COR-L47 (cell line): ENCODE measurements around the gene TAS2R31.

Source experiments
- DNase-seq: peaks from one replicate; lab custom pipeline; 2025; lab: John Stamatoyannopoulos, UW

TAS2R31 gene

DNA sequence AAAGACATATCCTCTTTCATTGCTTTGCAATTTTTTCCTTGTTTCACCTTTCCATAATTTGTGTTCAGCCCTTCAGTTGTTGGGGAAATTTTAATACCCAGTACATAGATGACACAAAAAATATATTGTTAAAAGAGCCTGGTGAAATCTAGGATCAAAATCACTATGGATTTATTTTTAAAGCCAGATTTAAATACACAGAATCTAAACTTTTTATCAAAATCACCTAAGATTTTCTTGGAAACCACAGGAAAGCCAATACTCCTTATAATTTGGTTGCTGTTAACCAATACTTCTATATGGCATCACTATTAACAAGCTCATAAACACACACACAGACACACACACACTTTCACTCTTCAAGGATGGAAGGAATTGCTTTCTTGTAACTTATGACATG, 33.0 kb downstream of the TAS2R31 start, which contains the start of gene TAS2R20:
Gene TAS2R20 (minus strand): TSS at position 101 of the 400 bp plus-strand sequence. CDS start 429 bp downstream, outside the sequence.
- no peak for DNase-seq

- no peak for DNase-seq
Observed at GRCh38 chr12:10994307-10994706, 36.9 kb downstream of the TAS2R31 start.

- DNase-seq: no peak
Observed at GRCh38 chr12:10989107-10989506, 42.1 kb downstream of the TAS2R31 start.

GRCh38 chr12:10986812-10987211, 44.4 kb downstream of the TAS2R31 start, which contains the start of gene TAS2R50:
TSS of gene TAS2R50 (minus strand) at chr12:10986912. CDS start at chr12:10986860, 52 bp downstream.
- no peak for DNase-seq

DNA sequence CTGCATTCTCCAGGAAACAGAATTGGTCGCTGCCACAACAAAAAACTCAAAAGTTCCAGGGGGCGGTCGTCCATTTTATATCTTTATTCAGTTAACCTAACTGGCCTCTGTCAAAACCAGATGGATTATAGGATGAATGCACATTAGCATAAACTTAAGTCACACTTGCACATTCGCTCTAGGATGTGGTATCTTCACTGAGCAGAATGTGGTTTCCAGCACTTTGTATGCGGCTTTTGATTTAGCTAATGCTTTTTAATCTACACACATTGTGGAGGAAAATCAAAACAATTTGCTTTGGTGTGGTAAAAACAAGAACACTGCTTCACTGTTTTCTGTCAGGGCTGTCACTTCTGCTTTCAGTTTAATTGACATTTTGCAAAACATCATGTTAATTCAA, 49.0 kb downstream of the TAS2R31 start:
- no peak for DNase-seq
